GM19395 (cell line): Measurements from ENCODE around the gene TLR8.
"Not testable (repeated sequence)": the region's sequence is repeated elsewhere in the genome, so short reads cannot be mapped to it uniquely, and the experiment has no call there.

Experiments
- ATAC-seq: cut with Tn5 transposase; IDR thresholded peaks from one replicate; pipeline ENCODE4 v1.9.1; 2021; ENCODE audit warnings: mild to moderate bottlenecking, moderate library complexity; ENCODE audit not compliant: unreplicated experiment

Gene TLR8

DNA sequence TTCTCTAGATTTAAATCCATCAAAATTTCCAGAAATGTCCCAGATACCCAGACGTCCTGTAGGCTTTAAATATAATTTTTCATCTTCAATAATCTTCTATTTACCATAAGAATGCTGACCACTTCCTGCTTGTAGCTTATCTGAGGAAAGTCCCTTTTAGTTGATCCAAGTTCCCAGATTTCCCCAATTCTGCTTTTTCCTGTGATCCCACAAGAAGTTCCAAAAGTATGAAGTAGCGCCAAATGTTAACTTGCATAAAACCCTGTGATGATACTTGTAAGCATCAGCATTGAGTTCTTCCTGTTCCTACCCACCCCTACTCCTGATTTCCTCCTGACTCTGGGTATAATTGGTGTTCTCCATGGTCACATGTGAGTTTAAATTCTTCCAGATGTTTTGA lies 10.6 kb upstream of the TLR8 start:
- no peak for ATAC-seq

DNA sequence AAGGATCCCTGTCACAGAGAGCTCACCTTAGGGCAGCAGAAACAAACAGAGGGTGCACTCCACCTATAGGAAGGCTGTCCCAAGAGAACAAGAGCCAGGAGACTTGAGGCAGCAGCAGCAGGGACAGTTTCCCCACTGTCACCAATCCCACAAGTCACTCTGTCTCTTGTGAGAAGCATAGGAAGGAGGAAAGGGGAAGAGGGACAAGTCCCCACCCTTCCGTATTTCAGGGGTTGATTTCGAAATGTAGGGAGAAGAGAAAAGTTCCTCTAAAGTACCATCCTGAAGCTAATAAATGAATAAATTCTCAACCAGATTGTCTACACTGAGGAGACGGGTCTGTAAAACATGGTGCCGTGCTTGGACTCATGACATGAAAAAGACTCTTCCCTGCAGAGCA lies 9.5 kb upstream of the TLR8 start:
- ATAC-seq = no peak

DNA sequence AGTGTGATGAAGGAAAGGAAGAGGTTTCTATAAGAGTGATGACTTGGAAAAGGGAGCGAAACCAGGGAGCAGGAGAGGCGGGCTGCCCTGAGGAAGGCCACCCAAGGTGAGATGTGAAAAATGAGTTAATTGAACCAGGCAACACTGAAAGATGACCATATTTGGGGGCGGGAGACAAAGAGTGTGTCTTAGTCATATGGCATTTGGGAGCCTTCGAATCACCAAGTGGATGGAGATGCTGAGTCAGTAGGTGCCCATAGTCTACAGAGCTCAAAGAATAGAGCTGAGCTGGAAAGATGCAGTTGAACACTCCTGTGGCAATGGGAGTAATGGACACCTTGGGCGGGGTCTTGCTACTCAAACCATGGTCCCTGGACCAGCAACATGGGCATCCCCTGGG lies 8.3 kb upstream of the TLR8 start:
- ATAC-seq = no peak

DNA sequence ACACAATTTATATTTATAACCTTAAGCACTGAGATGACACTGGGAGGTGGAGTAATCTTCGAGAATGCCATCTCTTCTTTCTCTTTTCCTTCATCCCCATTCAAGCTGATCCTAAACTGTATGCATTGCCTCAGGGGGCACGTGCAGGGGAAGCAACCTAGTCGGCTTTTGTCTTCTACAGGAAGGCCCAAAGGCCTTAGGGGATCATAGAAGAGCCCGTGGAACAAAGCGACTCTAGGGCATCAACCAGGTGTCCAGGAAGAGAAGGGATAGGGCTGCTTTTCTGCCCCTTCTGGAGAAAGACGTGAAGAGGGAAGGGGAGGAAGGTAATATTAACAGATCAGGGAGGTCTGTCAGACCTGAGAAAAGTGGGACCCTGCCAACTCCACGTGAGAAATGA lies 6.9 kb upstream of the TLR8 start:
- no peak for ATAC-seq

DNA sequence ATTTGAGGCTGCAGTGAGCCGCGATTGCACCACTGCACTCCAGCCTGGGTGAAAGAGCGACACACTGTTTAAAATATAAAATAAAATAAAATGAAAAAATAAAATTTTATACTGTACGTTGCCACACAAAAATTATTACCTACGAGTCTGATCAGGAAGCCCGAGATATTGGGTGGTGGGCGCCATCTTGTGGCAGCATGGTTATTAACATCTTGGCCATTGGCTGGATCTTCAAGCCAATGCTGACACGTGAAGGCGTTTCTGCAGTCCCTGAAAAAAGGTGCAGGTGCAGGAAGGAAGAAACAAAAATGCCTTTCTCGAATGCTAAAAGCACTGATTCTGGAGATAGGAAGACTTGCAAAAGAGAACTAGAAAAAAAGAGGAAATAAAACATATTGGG lies 4.9 kb upstream of the TLR8 start:
- ATAC-seq = peak; percentile 89

DNA sequence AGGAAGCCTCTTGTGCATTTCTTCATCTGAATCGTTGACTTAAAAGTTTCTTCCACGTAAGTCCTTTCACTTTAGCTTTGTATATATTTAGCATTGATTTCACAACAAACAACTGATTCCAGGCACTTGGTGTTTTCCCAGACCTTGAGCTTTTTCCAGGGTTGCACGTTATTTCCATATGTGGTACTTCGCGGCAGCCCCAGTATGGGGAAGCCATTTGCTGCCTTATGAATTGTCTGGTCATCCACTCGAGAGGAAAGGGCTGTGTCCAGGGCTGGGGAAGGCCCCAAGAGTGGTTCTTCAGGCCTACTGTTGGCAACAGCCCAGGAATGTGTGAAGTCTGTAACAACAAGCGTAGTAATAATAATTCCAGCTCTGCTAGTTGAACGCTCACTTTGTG lies 2.8 kb upstream of the TLR8 start:
- ATAC-seq = no peak

DNA sequence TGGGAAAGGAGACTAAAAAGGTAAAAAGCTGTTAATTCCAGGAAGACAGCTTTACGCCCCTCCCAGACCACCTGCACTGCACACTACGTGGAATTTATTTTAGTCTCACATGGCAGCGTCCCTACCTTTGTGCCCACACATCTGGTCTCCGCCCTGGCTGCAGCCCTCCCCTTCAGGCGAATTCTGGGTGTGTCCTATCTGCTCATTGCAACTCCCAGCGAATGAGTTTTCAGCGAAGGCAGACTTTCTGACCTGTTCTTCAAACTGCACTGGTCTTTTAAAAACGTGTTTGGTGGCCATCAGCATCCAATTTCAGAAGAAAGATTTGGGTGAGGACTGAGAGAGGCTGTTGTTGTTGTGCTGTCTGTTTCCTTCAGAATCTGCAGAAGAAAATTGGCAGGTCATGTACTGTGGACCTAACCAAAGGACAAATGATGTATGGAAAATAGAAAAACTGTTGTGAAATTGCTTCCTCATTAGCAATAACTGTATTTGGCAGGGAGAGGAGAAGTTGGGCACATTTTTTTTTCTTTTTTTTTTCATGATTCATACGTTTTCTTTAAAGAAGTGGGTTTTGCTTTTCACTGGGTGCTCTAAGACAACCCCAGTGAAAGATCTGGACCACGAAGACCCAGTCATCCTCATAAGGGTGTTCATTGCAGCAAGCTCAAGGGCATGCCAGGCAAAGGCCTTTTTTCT lies 4.2 kb downstream of the TLR8 start:
- ATAC-seq = no peak

DNA sequence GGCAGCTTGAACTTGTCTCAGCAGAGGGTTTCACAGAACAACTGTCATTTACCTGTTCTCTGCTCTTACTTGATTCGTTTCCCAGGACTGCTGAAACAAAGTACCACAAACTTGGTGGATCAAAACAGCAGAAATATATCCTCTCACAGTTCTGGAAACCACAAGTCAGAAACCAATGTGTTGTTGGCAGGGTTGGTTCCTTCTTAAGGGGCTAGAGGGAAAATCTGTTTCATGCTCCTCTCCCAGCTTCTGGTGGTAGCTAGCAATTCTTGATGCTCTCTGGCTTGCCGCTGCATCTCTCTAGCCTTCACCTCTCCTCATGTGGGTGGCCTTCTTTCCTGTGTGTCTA lies 4.7 kb downstream of the TLR8 start:
- ATAC-seq = no peak

DNA sequence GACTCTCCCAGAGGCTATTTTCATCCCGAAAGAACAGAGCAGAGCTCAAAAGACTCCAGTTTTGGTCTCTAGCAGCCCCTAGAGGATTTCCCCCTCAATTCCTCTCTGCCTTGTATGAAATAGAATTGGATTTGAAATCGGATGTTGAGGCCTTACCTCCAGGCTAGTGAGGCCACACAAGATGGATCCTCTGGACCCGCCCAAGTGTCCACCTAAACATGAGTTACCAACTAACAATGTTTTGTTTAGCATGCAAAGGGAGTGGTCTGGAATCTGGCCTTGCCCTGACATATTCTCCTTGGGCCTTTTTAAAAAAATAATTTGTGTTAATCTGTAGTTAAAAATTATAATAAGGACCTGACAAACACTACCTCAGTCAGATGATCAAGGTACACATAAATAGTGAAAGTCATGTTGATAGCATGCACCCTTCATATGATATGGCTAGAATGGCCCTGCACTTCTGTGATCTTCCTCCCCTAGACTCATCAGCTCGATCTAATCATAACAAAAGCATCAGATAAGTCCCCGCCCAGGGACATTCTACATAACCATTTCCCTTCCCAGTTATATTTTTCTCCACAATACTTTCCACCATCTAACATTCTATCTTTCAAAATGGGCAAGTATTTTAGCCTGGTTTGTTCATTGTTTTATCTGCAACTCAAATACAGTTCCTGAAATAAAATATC lies 6.5 kb downstream of the TLR8 start:
- ATAC-seq = no peak

DNA sequence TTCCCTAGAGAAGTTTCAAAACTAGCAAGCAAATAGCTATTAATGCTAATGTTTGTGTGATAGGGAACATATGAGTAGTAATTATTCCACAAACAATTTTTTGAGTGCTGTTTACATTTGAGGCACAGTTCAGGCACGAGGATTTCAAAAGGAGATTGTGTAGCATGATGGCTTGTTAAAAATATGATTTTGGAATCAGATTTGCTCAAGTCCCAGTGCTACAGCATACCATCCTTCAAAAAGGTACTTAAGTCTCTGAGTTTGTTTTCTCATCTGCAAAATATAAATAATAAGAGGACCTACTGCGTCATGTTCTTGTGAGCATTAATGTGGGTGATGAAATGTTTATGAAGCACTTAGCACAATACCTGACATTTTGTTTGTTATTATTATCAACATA lies 11.3 kb downstream of the TLR8 start:
- ATAC-seq = no peak

DNA sequence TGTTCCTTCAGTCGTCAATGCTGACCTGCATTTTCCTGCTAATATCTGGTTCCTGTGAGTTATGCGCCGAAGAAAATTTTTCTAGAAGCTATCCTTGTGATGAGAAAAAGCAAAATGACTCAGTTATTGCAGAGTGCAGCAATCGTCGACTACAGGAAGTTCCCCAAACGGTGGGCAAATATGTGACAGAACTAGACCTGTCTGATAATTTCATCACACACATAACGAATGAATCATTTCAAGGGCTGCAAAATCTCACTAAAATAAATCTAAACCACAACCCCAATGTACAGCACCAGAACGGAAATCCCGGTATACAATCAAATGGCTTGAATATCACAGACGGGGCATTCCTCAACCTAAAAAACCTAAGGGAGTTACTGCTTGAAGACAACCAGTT lies 12.6 kb downstream of the TLR8 start:
- ATAC-seq = no peak

DNA sequence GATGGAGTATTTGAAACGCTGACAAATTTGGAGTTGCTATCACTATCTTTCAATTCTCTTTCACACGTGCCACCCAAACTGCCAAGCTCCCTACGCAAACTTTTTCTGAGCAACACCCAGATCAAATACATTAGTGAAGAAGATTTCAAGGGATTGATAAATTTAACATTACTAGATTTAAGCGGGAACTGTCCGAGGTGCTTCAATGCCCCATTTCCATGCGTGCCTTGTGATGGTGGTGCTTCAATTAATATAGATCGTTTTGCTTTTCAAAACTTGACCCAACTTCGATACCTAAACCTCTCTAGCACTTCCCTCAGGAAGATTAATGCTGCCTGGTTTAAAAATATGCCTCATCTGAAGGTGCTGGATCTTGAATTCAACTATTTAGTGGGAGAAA lies 13.2 kb downstream of the TLR8 start:
- ATAC-seq = no peak

DNA sequence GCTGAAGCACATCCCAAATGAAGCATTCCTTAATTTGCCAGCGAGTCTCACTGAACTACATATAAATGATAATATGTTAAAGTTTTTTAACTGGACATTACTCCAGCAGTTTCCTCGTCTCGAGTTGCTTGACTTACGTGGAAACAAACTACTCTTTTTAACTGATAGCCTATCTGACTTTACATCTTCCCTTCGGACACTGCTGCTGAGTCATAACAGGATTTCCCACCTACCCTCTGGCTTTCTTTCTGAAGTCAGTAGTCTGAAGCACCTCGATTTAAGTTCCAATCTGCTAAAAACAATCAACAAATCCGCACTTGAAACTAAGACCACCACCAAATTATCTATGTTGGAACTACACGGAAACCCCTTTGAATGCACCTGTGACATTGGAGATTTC lies 14.6 kb downstream of the TLR8 start:
- ATAC-seq = no peak

DNA sequence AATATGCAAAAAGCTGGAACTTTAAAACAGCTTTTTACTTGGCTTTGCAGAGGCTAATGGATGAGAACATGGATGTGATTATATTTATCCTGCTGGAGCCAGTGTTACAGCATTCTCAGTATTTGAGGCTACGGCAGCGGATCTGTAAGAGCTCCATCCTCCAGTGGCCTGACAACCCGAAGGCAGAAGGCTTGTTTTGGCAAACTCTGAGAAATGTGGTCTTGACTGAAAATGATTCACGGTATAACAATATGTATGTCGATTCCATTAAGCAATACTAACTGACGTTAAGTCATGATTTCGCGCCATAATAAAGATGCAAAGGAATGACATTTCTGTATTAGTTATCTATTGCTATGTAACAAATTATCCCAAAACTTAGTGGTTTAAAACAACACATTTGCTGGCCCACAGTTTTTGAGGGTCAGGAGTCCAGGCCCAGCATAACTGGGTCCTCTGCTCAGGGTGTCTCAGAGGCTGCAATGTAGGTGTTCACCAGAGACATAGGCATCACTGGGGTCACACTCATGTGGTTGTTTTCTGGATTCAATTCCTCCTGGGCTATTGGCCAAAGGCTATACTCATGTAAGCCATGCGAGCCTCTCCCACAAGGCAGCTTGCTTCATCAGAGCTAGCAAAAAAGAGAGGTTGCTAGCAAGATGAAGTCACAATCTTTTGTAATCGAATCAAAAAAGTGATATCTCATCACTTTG lies 15.6 kb downstream of the TLR8 start:
- no peak for ATAC-seq

DNA sequence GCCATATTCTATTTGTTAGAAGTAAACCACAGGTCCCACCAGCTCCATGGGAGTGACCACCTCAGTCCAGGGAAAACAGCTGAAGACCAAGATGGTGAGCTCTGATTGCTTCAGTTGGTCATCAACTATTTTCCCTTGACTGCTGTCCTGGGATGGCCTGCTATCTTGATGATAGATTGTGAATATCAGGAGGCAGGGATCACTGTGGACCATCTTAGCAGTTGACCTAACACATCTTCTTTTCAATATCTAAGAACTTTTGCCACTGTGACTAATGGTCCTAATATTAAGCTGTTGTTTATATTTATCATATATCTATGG lies 16.1 kb downstream of the TLR8 start:
- no peak for ATAC-seq

DNA sequence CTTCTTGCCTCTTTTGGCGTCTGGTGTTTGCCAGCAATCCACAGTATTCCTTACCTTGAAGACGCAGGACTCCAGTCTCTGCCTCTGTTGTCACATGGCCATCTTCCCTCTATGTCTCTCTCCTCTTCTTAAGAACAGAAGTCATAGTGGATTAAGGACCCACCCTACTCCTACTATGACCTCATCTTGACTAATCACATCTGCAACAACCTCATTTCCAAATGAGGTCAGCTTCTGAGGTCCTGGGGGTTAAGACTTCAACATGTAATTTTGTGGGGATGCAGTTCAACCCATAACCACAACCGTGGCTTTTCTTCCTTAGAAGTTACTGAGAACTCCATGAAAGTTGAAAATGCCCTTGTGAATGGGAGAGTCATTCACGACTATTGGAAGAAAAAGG lies 23.3 kb downstream of the TLR8 start:
- ATAC-seq = no peak

DNA sequence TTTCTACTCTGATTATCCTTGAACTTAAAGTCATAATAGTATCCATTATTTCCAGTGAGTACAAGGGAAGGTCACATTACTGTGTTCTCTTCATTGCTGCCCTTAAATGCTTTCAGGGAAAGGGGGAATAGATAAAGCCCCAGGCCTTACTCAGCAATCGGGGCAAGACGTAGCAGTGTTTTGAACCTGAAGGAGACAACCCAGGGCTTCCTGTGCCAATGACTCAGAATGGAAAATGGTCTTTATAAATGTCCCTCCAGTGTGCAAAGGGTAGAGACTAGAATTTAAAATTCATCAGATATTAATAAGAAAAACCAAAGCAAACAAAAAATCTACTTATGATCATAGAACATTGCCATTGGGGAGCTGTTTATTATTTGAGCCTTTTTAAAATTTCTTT lies 23.7 kb downstream of the TLR8 start:
- ATAC-seq = no peak

DNA sequence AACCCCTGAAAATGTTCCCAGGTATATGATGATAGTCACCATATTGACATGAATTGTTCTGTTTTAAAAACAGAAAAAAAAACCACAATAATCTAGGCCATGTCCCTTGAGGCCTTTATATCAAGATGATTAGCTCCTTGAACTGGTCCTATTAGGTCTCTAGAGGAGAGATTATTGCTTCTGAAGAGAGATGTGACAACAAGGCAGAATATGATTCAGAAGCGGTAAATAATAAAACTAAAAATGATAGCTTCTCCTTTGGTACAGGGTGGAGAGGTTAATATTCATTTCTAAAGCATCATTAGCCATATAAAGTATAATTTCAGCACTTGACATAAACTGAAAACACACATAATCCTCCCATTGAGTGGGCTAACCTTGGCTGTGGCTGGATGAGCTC lies 25.8 kb downstream of the TLR8 start:
- no peak for ATAC-seq

DNA sequence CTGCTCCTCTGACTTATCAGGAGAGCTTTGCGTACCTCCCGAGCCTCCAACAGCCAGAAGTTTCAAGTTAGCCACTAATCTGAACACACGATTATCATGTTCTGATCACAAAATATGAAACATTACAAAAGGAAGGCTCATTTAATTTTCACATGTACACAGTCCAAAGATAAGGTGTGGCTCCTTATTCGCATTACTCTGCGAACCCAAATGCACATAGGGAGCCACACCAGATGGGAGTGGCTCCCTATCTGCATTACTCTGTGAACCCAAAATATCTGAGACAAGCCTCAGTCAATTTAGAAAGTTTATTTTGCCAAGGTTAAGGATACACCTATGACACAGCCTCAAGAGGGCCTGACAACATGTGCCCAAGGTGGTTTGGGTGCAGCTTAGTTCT lies 28.4 kb downstream of the TLR8 start:
- ATAC-seq = no peak

DNA sequence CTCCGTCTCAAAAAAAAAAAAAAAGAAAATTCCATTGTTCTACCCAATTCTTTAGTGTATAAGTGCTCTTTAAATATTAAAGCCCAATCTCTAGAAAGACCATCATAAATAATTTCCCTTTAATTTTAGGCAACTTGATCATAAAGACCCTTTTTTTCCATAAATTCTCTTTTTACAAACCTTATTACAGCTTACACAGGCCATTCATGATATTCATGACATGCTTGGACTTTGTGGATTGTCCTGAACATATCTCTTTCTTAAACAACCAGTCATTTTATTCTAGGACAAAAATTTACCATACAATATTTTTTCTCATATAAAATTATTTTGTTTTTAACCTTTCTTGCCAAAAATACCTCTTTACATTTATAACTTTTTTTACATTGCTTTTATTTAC lies 30.5 kb downstream of the TLR8 start:
- ATAC-seq = no peak

DNA sequence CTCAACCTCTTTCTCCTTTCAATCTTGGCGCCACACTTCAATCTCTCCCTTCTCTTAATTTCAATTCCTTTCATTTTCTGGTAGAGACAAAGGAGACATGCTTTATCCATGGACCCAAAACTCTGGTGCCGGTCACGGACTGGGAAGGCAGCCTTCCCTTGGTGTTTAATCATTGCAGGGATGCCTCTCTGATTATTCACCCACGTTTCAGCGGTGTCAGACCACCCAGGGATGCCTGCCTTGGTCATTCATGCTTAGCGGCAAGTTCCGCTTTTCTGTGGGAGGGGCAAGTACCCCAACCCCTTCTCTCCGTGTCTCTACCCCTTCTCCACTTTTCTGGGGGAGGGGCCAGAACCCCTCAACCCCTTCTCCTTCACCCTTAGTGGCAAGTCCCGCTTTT lies 34.1 kb downstream of the TLR8 start:
- ATAC-seq = not testable (repeated sequence)

DNA sequence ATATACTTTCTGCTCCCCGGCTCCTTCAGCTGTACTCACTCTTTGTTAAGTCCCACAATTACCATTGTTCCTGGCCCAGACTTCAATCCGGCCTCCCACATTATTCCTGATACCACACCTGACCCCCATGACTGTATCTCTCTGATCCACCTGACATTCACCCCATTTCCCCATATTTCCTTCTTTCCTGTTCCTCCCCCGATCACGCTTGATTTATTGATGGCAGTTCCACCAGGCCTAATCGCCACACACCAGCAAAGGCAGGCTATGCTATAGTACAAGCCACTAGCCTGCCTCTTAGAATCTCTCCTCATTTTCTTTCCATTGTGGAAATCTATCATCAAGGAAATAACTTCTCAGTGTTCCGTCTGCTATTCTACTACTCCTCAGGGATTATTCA lies 37.2 kb downstream of the TLR8 start:
- not testable (repeated sequence) for ATAC-seq

DNA sequence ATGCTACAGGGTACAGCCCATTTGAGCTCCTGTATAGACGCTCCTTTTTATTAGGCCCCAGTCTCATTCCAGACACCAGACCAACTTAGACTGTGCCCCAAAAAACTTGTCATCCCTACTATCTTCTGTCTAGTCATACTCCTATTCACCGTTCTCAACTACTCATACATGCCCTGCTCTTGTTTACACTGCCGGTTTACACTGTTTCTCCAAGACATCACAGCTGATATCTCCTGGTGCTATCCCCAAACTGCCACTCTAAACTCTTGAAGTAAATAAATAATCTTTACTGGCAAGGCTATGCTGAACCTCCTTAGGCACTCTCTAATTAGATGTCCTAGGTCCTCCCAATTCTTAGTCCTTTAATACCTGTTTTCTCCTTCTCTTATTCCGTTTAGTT lies 38.0 kb downstream of the TLR8 start:
- not testable (repeated sequence) for ATAC-seq
